GM12878 (cell line): Measurements from ENCODE around the gene NPAS3.

Experiments
- ASH2L ChIP-seq: fragments of 300-600, 200-600 bp; sonication (generic); IDR thresholded peaks from 2 replicates; pipeline ENCODE4 v1.6.1; 2017; ENCODE audit warnings: low read depth, mild to moderate bottlenecking, borderline replicate concordance
- CTCF ChIP-seq, 3 experiments: IDR thresholded peaks in 2 of 3; conservative IDR thresholded peaks in 1 of 3; 2 replicates each; pipeline ENCODE4 v1.5.1; 2011; ENCODE audit warnings: low read depth in 3 of 3, low read length in 3 of 3, mild to moderate bottlenecking in 3 of 3, control low read depth in 2 of 3, moderate library complexity in 2 of 3, inconsistent platforms in 1 of 3, mixed read lengths in 1 of 3; ENCODE audit not compliant: control insufficient read depth in 2 of 3, insufficient read depth in 1 of 3; ENCODE audit errors: extremely low read depth in 1 of 3
- EZH2 ChIP-seq: IDR thresholded peaks from 2 replicates; pipeline ENCODE4 v1.6.1; 2012; ENCODE audit warnings: low read depth, mild to moderate bottlenecking, control low read depth, inconsistent platforms, low read length, borderline replicate concordance; ENCODE audit not compliant: control insufficient read depth
- FOXK2 ChIP-seq: fragments of 450-650 bp; IDR thresholded peaks from 2 replicates; pipeline ENCODE4 v1.6.1; 2017; ENCODE audit warnings: mild to moderate bottlenecking, moderate library complexity
- GABPA ChIP-seq: IDR thresholded peaks from 2 replicates; pipeline ENCODE4 v1.6.1; 2014; ENCODE audit warnings: antibody characterized with exemption, low read depth, mild to moderate bottlenecking, inconsistent platforms
- HCFC1 ChIP-seq: fragments of 150-350 bp; IDR thresholded peaks from 2 replicates; pipeline ENCODE4 v1.6.1; 2014; ENCODE audit warnings: low read length
- KDM1A ChIP-seq: fragments of 200-600 bp; sonication (generic); IDR thresholded peaks from 2 replicates; pipeline ENCODE4 v1.6.1; 2016; ENCODE audit warnings: borderline replicate concordance
- POLR2A ChIP-seq: IDR thresholded peaks from 2 replicates; pipeline ENCODE4 v1.6.1; 2011; ENCODE audit warnings: low read depth, mild to moderate bottlenecking, low read length
- POLR2AphosphoS5 ChIP-seq: IDR thresholded peaks from 2 replicates; pipeline ENCODE4 v1.6.1; 2011; ENCODE audit warnings: mild to moderate bottlenecking, low read length, inconsistent platforms
- RAD21 ChIP-seq: IDR thresholded peaks from 2 replicates; pipeline ENCODE4 v1.6.1; 2011; ENCODE audit warnings: mild to moderate bottlenecking, low read depth, low read length, moderate library complexity; ENCODE audit not compliant: insufficient read depth
- USF1 ChIP-seq: IDR thresholded peaks from 2 replicates; pipeline ENCODE4 v1.6.1; 2011; ENCODE audit warnings: borderline replicate concordance, low read depth, mild to moderate bottlenecking, moderate library complexity, mixed read lengths, low read length; ENCODE audit not compliant: insufficient read depth; ENCODE audit errors: extremely low read length
- TF ChIP-seq, protein P1 (sequence below): fragments of 450-650 bp; IDR thresholded peaks from 2 replicates; pipeline ENCODE4 v1.6.1; 2014; ENCODE audit warnings: mild to moderate bottlenecking

- TF ChIP-seq CTCF (IDR thresholded peaks at IDR 0.05 in 2 of 3, conservative IDR thresholded peaks at IDR 0.05 in 1 of 3; ENCODE audit: control insufficient read depth in 2 of 3, extremely low read depth in 1 of 3, insufficient read depth in 1 of 3, low read depth in 3 of 3, low read length in 3 of 3), result no peak
- no peak for TF ChIP-seq FOXK2
- TF ChIP-seq, protein P1, sequence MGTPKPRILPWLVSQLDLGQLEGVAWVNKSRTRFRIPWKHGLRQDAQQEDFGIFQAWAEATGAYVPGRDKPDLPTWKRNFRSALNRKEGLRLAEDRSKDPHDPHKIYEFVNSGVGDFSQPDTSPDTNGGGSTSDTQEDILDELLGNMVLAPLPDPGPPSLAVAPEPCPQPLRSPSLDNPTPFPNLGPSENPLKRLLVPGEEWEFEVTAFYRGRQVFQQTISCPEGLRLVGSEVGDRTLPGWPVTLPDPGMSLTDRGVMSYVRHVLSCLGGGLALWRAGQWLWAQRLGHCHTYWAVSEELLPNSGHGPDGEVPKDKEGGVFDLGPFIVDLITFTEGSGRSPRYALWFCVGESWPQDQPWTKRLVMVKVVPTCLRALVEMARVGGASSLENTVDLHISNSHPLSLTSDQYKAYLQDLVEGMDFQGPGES, result no peak
- TF ChIP-seq ASH2L, result no peak
- TF ChIP-seq USF1, result no peak
- TF ChIP-seq KDM1A, result no peak
- TF ChIP-seq RAD21, result no peak
- TF ChIP-seq EZH2, result no peak
- TF ChIP-seq POLR2A, result no peak
- TF ChIP-seq POLR2AphosphoS5, result no peak
- no peak for TF ChIP-seq HCFC1
- TF ChIP-seq GABPA, result no peak
These were observed 751.0 kb downstream of the NPAS3 start for GRCh38 chr14:33689680-33690079.
